ENCODE data around the gene ARHGAP19. TPM values are rescaled to one million over a fixed set of nuclear protein-coding genes. Genes with fewer than 3 reads are reported as not detected.

ARHGAP19 gene
- total and polyA plus RNA-seq, 2 of the 8 experiments (the other 6 are each of a cell fraction or from before 2014, with no cell fraction given): 13.3 to 32.1 TPM

DNA sequence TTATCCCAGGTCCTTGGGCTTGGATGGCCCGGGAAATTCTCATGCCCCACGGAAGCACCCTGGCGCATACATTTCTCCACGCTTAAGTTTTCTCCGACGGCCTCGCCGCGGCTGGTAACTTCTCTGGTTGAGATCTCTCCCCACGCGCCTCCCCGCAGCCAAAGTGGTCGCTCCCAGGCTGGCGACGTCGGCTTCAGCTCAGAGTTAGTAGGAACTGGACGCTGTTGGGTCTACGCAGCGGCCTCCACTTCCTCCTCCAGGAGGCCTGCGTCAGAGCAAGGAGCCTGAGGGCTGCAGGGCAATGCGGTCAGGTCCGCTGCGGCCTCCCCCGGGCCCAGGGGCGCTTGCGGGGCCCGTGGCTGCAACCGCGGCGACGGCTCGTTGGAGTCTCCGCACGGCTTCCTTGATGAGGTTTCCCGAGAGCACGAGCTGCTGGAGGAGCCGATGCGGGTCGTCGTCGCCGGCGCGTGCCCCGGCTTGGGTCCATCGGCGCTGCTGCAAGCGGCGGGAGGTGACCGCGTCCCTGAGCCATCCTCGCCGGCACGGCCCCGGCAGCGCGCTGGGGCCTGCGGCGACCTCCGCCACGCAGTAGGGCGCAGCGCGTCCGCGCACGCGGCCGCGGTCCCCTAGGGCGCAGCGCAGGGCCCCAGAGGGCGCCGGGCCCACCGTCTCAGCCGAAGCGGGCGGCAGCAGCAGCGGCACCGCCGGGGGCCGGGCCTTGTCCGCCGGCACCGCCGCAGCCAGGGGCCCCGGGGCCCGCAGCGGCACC lies 41.3 kb upstream of the ARHGAP19 start:
- Histone ChIP-seq H2BK120ac (replicated peaks; ENCODE audit: low read depth, low read length) (no peak overlapping the region), H2AK5ac (ENCODE audit: low read depth, low read length) (no peak overlapping the region), H2BK20ac (ENCODE audit: low read length) (no peak overlapping the region), H3K9me3 (ENCODE audit: insufficient read depth in 2 of 2, low read depth in 1 of 2, low read length in 1 of 2) (no peaks in the 10 kb centered on the region), H3K27ac (ENCODE audit: low read depth, low read length) (peak overlapping the region; percentile 99; the same call in 1 of the 2 replicates), H2BK5ac (ENCODE audit: low read depth, low read length) (peak overlapping the region; percentile 20; the same call in 1 of the 2 replicates), H4K91ac (replicated peaks; ENCODE audit: insufficient read length, low read length) (peak overlapping the region; percentile 22), H3K4me1 (replicated peaks in 1 of 4; ENCODE audit: control insufficient read depth in 3 of 4, insufficient read depth in 4 of 4, low read length in 3 of 4) (peaks cover 8 to 22% (median 12%) of the 10 kb centered on the region in 4 experiments), H3K79me1 (ENCODE audit: low read depth, low read length) (peaks cover 4% of the 10 kb centered on the region; the same call in 1 of the 2 replicates), H3K36me3 (ENCODE audit: control insufficient read depth in 2 of 4, insufficient read depth in 4 of 4, low read length in 3 of 4) (peaks cover under 1 to 29% (median 6%) of the 10 kb centered on the region in 4 experiments; a peak in 5 of 8 replicates), H3K23ac (ENCODE audit: insufficient read length) (no peak overlapping the region), H3K4ac (replicated peaks; ENCODE audit: insufficient read length, low read depth, low read length) (no peak overlapping the region), H3K56ac (replicated peaks; ENCODE audit: insufficient read length, low read depth, low read length) (peak overlapping the region; percentile 55), H4K20me1 (replicated peaks in 1 of 2; ENCODE audit: control insufficient read depth in 1 of 2, insufficient read depth in 2 of 2, low read length in 2 of 2) (peaks cover 14 to 20% of the 10 kb centered on the region in 2 experiments), H3K4me2 (ENCODE audit: insufficient read depth in 1 of 2, low read depth in 2 of 2, low read length in 2 of 2) (peak overlapping the region; percentile 84 to 96), H4K5ac (ENCODE audit: insufficient read length, low read depth, low read length) (peak overlapping the region; percentile 48), H3K14ac (ENCODE audit: insufficient read length) (no peak overlapping the region), H2AFZ (ENCODE audit: low read length) (no peak overlapping the region), H3K23me2 (ENCODE audit: low read depth, low read length) (peaks cover 21% of the 10 kb centered on the region), H2BK15ac (ENCODE audit: low read length) (no peak overlapping the region), H3K4me3 (ENCODE audit: extremely low read depth in 1 of 4, insufficient read depth in 2 of 4, low read depth in 3 of 4, low read length in 4 of 4) (peak overlapping the region; percentile 84 to 92 (median 91)), H3K9ac (replicated peaks in 1 of 4; ENCODE audit: extremely low read depth in 1 of 4, low read depth in 3 of 4, low read length in 3 of 4) (peak overlapping the region; percentile 86 to 97 (median 92)), H3K27me3 (replicated peaks in 1 of 4; ENCODE audit: control insufficient read depth in 3 of 4, extremely low read depth in 1 of 4, insufficient read depth in 3 of 4, low read length in 3 of 4) (no peaks in the 10 kb centered on the region), H3K18ac (ENCODE audit: extremely low read depth, low read length) (peak overlapping the region; percentile 72; the same call in 1 of the 2 replicates), H3K79me2 (ENCODE audit: control insufficient read depth in 1 of 2, insufficient read depth in 2 of 2, low read length in 2 of 2) (peaks cover 29 to 53% of the 10 kb centered on the region in 2 experiments), H4K8ac (ENCODE audit: extremely low read depth, insufficient read depth, low read length) (peak overlapping the region; percentile 91), H2BK12ac (ENCODE audit: low read depth, low read length) (no peak overlapping the region)
- 3% methylated on average over 68 of the region's 89 CpGs; no CpG with 5 or more reads in 1 of the 2 experiments for WGBS, 2 experiments (ENCODE audit: extremely low coverage in 1 of 2, insufficient coverage in 1 of 2, insufficient read length in 1 of 2, insufficient replicate concordance in 2 of 2, low coverage in 1 of 2, low lambda C conversion rate in 2 of 2, missing lambda C conversion rate in 1 of 2)
- DNase-seq (ENCODE audit: low read depth in 1 of 2, low spot score in 2 of 2) (no peak), FAIRE-seq (no peak)
- CTCF ChIA-PET (ENCODE audit: partially characterized antibody): interaction anchor here (0.8 to 3.7 kb wide), 22 partner anchors 10 to 261 kb away, joined by 3 to 28 read pairs (median 4); partner anchors contain the start of gene FRAT1
- POLR2A ChIA-PET (ENCODE audit: partially characterized antibody): interaction anchor here (0.8 to 5.9 kb wide), 25 partner anchors 10 to 98 kb away, joined by 3 to 75 read pairs (median 4); partner anchors contain the start of genes ARHGAP19, FRAT1 and RRP12
- no peak for TF ChIP-seq POU5F1 (IDR thresholded peaks at IDR 0.05; ENCODE audit: low read depth, low read length)
- no peak for TF ChIP-seq EZH2 (IDR thresholded peaks at IDR 0.05; ENCODE audit: low read depth, low read length, severe bottlenecking)
- no peak for TF ChIP-seq USF2 (IDR thresholded peaks at IDR 0.05; ENCODE audit: low read length)
